ENCODE results near the gene SRRM3. TPM values are rescaled to one million over a fixed set of nuclear protein-coding genes. Genes with fewer than 3 reads are reported as not detected.
"Not testable (repeated sequence)": the region's sequence is repeated elsewhere in the genome, so short reads cannot be mapped to it uniquely, and the experiment has no call there.

The SRRM3 gene
- total RNA-seq, 1 donor from 2014 or later, result 1.4 TPM

GRCh38 chr7:76165106-76165972 is 36.4 kb upstream of the SRRM3 start:
- no peak for TF ChIP-seq CTCF (IDR thresholded peaks at IDR 0.05)
- Mint-ChIP-seq H3K4me3 (ENCODE audit: unreplicated experiment) (no peak overlapping the region), H3K9me3 (ENCODE audit: low read depth) (no peaks in the 10 kb centered on the region), H3K27me3 (ENCODE audit: low read depth) (no peaks in the 10 kb centered on the region), H3K27ac (ENCODE audit: unreplicated experiment) (no peak overlapping the region), H3K4me1 (ENCODE audit: low read depth) (peaks cover 5% of the 10 kb centered on the region), H3K36me3 (ENCODE audit: low read depth) (no peaks in the 10 kb centered on the region)
- DNase-seq (ENCODE audit: low spot score), result peak; percentile 59

GRCh38 chr7:76165973-76166403 is 35.7 kb upstream of the SRRM3 start:
- H3K27me3 Mint-ChIP-seq (ENCODE audit: low read depth), result no peaks in the 10 kb centered on the region
- TF ChIP-seq CTCF (IDR thresholded peaks at IDR 0.05), result no peak
- peaks cover 5% of the 10 kb centered on the region for H3K4me1 Mint-ChIP-seq (ENCODE audit: low read depth)
- DNase-seq (ENCODE audit: low spot score), result no peak
- no peaks in the 10 kb centered on the region for H3K36me3 Mint-ChIP-seq (ENCODE audit: low read depth)
- no peaks in the 10 kb centered on the region for H3K9me3 Mint-ChIP-seq (ENCODE audit: low read depth)
- H3K27ac Mint-ChIP-seq (ENCODE audit: unreplicated experiment), result peak overlapping the region; percentile 92
- H3K4me3 Mint-ChIP-seq (ENCODE audit: unreplicated experiment), result peak overlapping the region; percentile 80

- Mint-ChIP-seq H3K27ac (ENCODE audit: unreplicated experiment) (peak overlapping the region; percentile 92), H3K27me3 (ENCODE audit: low read depth) (no peaks in the 10 kb centered on the region), H3K4me3 (ENCODE audit: unreplicated experiment) (peak overlapping the region; percentile 80)
These were observed 35.1 kb upstream of the SRRM3 start for GRCh38 chr7:76166404-76167255.

GRCh38 chr7:76173566-76174205 is 28.0 kb upstream of the SRRM3 start:
- Mint-ChIP-seq H3K4me1 (ENCODE audit: low read depth) (peaks cover 5% of the 10 kb centered on the region), H3K9me3 (ENCODE audit: low read depth) (no peaks in the 10 kb centered on the region), H3K36me3 (ENCODE audit: low read depth) (no peaks in the 10 kb centered on the region), H3K27ac (ENCODE audit: unreplicated experiment) (no peak overlapping the region), H3K4me3 (ENCODE audit: unreplicated experiment) (no peak overlapping the region), H3K27me3 (ENCODE audit: low read depth) (no peaks in the 10 kb centered on the region)
- TF ChIP-seq CTCF (IDR thresholded peaks at IDR 0.05), result no peak
- DNase-seq (ENCODE audit: low spot score), result no peak

More at GRCh38 chr7:76166404-76167255, 35.1 kb upstream of the SRRM3 start:
- Mint-ChIP-seq H3K4me1 (ENCODE audit: low read depth) (peaks cover 5% of the 10 kb centered on the region), H3K36me3 (ENCODE audit: low read depth) (no peaks in the 10 kb centered on the region), H3K9me3 (ENCODE audit: low read depth) (no peaks in the 10 kb centered on the region)
- TF ChIP-seq CTCF (IDR thresholded peaks at IDR 0.05), result peak; percentile 68
- peak; percentile 99 for DNase-seq (ENCODE audit: low spot score)

- not testable (repeated sequence) for H3K36me3 Mint-ChIP-seq (ENCODE audit: low read depth); DNase-seq (ENCODE audit: low spot score); H3K27ac Mint-ChIP-seq (ENCODE audit: unreplicated experiment); H3K4me1 Mint-ChIP-seq (ENCODE audit: low read depth); H3K4me3 Mint-ChIP-seq (ENCODE audit: unreplicated experiment); H3K9me3 Mint-ChIP-seq (ENCODE audit: low read depth); H3K27me3 Mint-ChIP-seq (ENCODE audit: low read depth)
These were observed 24.7 kb upstream of the SRRM3 start for GRCh38 chr7:76176951-76177350.
